Measurements from ENCODE around the gene NPY.

NPY gene

GRCh38 chr7:24316340-24316739 is 32.4 kb downstream of the NPY start:
- DNase-seq, result no peak

GRCh38 chr7:24318326-24318725 is 34.3 kb downstream of the NPY start:
- no peak for DNase-seq

DNA sequence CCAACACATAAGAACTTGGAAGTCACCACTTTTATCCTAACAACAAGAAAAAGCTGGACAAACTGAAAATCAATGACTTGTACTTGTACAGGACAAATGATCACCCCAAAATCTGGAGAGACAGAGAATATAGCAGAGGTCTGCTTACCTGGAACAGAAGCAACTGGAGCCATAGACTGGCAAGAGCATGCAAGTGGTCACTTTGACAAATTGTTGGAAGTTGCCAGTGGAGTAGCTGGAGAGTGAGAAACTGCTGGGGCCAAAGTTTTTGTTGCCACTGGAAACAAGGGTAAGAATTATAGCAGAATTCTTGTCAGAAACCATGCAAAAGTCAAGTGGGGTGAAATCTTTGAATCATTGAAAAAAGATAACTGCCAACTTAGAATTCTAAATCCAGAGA is 35.2 kb downstream of the NPY start:
- DNase-seq, result no peak

DNA sequence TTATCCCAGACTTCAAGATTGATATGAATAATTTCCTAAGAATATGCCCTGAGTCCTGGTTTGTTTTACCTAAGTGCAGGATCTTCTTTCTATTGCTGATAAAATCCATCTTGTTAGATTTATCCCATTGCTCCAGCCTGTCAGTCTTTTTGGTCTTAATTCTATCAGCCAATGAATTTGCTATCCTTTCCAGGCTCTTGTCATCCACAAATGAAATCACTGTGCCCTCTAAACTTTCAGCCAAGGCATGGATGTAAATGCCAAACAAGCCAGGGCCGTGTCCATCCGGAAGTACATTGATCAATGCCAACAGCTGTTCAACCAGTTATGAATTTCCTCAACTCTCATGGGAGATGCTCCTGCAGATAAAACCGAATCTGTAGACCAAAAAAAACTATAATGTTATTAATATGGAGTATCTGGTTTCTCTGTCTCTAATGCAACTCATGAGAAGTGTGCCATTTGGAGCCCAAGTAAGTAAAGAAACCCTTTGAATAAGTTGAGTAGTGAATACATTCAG is 40.0 kb downstream of the NPY start:
- no peak for DNase-seq

GRCh38 chr7:24325708-24326107 is 41.7 kb downstream of the NPY start:
- no peak for DNase-seq

DNA sequence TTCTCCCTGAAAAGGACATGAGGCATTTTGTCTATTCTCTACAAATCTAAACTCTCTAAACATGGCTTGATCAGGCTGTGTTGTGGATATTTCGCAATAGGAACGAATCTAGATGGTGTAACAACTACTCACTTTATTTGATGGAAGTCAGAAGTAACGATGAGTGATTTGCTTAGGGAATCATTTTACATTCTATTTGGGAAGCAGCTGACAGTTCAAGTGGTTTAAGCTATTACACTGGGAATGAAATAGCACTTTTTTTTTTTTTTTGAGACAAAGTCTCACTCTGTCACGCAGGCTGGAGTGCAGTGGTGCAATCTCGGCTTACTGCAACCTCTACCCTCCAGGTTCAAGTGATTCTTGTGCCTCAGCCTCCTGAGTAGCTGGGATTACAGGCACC is 44.1 kb downstream of the NPY start:
- no peak for DNase-seq

DNA sequence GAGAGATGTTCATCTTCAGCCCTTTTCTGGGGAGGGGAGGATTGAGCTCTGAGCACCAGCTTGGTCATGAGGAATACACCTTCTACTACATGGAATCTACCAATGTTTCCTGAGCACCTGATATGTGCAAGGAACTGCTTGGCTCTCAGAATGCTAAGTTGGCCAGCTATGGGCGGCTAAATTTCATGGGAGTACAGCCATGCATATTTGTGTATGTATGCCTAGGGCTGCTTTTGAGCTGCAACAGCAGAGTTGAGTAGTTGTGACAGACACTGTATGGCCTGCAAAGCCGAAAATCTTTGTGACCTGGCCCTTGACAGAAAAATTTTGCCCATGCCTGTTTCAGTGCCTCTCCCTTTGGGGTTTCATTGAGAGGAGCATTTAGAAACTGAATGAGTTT is 44.9 kb downstream of the NPY start:
- no peak for DNase-seq

- no peak for DNase-seq
Measured at GRCh38 chr7:24334012-24334411, 50.0 kb downstream of the NPY start.

GRCh38 chr7:24334627-24335026 is 50.6 kb downstream of the NPY start:
- no peak for DNase-seq

- no peak for DNase-seq
Measured at GRCh38 chr7:24336461-24336860, 52.5 kb downstream of the NPY start.

DNA sequence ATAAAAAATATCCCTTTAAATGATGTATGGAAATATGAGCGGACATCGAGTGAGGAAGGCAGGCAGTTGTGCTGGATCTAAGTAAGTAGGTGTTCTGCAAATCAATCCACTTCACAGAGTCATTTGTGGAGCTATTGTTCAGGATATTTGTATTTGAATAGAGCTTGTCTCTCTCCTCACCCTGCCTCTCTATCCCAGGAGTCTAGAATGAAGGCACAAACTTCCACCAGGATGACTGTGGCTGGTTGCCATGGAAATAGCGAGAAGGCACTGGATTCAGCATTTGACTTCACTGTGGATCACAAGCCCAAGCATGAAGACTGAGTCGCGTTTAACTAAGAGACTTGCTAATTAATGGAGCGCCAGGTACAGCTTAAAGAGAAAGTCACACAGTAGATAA is 53.2 kb downstream of the NPY start:
- no peak for DNase-seq

DNA sequence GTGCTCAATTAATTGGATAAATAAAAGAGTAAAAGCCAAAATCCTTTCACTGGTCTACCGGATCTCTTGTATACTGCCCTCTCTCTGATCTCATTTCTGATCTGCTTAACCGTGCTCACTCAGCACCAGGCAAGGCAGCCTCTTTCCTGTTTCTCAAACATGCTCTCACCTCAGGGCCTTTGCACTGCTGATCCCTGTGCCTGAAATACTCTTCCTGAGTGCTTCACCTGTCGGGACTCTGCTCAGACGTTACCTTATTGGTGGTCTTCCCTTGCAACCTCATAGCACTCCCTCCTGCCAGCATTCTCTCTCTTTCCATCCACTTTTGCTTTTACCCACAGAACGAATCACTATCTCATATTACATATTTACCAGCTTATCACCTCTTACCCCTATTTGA is 55.6 kb downstream of the NPY start:
- no peak for DNase-seq

GRCh38 chr7:24340727-24341126 is 56.7 kb downstream of the NPY start:
- DNase-seq, result no peak
